GM19025 (cell line): ENCODE results near the gene ZNF490.

Experiments
- ATAC-seq: cut with Tn5 transposase; IDR thresholded peaks from one replicate; pipeline ENCODE4 v1.9.1; 2021; ENCODE audit warnings: mild to moderate bottlenecking, low read depth, moderate library complexity; ENCODE audit not compliant: unreplicated experiment

ZNF490 gene

GRCh38 chr19:12546068-12546467 lies 64.5 kb downstream of the ZNF490 start:
- no peak for ATAC-seq

- no peak for ATAC-seq
Measured at GRCh38 chr19:12545267-12545666, 65.3 kb downstream of the ZNF490 start.

GRCh38 chr19:12544401-12544876 lies 66.2 kb downstream of the ZNF490 start:
- no peak for ATAC-seq

- no peak for ATAC-seq
Measured at GRCh38 chr19:12543855-12544254, 66.8 kb downstream of the ZNF490 start.
